Endothelial cell of umbilical vein (primary cell): Measurements from ENCODE around the gene TNRC6C. TPM values are rescaled to one million over a fixed set of nuclear protein-coding genes. Genes with fewer than 3 reads are reported as not detected.
A peak's percentile ranks its signal among the peaks of the same experiment; 100 is the strongest.

Experiments
- BruUV-seq: library from RNA; stranded (reverse); fragments of 400-500 nt; replicated peaks from 2 replicates; lab custom pipeline; 2021; lab: Mats Ljungman, UMichigan
- CTCF ChIA-PET: fragments of 300-600, 350-600 bp; sonication (Branson Sonifier 250); formaldehyde crosslinking; loops from one replicate; lab custom pipeline; 2021; ENCODE audit warnings: antibody characterized with exemption, inconsistent platforms; lab: Charles Lee
- POLR2A ChIA-PET: fragments of 300-600, 350-600 bp; sonication (Branson Sonifier 250); formaldehyde crosslinking; loops from one replicate; lab custom pipeline; 2021; ENCODE audit warnings: antibody characterized with exemption, inconsistent platforms; lab: Charles Lee
- DNase-seq: peaks from one replicate; pipeline ENCODE4 v3.0.0-alpha.2; 2011; ENCODE audit warnings: low read depth, low spot score
- FAIRE-seq: peaks from 2 replicates; lab custom pipeline; 2011; peaks lifted over from hg19 to GRCh38; lab: Jason Lieb, UNC
- H2AFZ ChIP-seq: 2 replicates; pipeline ENCODE4 v1.6.0; 2012; ENCODE audit warnings: low read depth, low read length, control low read depth, inconsistent platforms
- H3K27ac ChIP-seq: 2 replicates; pipeline ENCODE4 v1.5.1; 2011; ENCODE audit warnings: low read depth, mild to moderate bottlenecking, control low read depth, low read length, moderate library complexity; ENCODE audit not compliant: insufficient read depth
- H3K27me3 ChIP-seq, 2 experiments: 2 replicates each; pipeline versions ENCODE4 v1.6.0 to v1.6.1; 2011; ENCODE audit warnings: low read length in 2 of 2, mixed read lengths in 1 of 2; ENCODE audit not compliant: control insufficient read depth in 2 of 2, insufficient read depth in 2 of 2
- H3K36me3 ChIP-seq, 2 experiments: 2 replicates in 1 of 2; 3 replicates in 1 of 2; pipeline ENCODE4 v1.5.1; 2011; ENCODE audit warnings: low read length in 2 of 2, mild to moderate bottlenecking in 1 of 2, moderate library complexity in 1 of 2; ENCODE audit not compliant: control insufficient read depth in 2 of 2, insufficient read depth in 2 of 2; ENCODE audit errors: extremely low read depth in 1 of 2
- H3K4me1 ChIP-seq: 3 replicates; pipeline ENCODE4 v1.5.1; 2011; ENCODE audit warnings: mild to moderate bottlenecking, low read length; ENCODE audit not compliant: control insufficient read depth, insufficient read depth; ENCODE audit errors: extremely low read depth
- H3K4me2 ChIP-seq: 2 replicates; pipeline ENCODE4 v1.6.1; 2011; ENCODE audit warnings: low read length, control low read depth, mixed read lengths; ENCODE audit not compliant: insufficient read depth
- H3K4me3 ChIP-seq, 3 experiments: fragments of 200-600 bp in 1 of 3; sonication (generic), shearing (Covaris generic) in 1 of 3; replicated peaks in 1 of 3; 2 replicates each; pipeline ENCODE4 v1.5.1; 2011 to 2016; ENCODE audit warnings: control low read depth in 3 of 3, low read length in 3 of 3, mild to moderate bottlenecking in 2 of 3, inconsistent platforms in 1 of 3, low read depth in 1 of 3, moderate library complexity in 1 of 3; ENCODE audit not compliant: insufficient read depth in 1 of 3
- H3K79me2 ChIP-seq: 2 replicates; pipeline ENCODE4 v1.6.0; 2012; ENCODE audit warnings: low read length, inconsistent platforms; ENCODE audit not compliant: control insufficient read depth, insufficient read depth
- H3K9ac ChIP-seq: replicated peaks from 2 replicates; pipeline ENCODE3; 2011; ENCODE audit warnings: low read length, control low read depth; ENCODE audit not compliant: insufficient read depth; ENCODE audit errors: extremely low read depth
- H3K9me1 ChIP-seq: replicated peaks from 3 replicates; pipeline ENCODE4 v1.6.0; 2011; ENCODE audit warnings: mild to moderate bottlenecking, low read length; ENCODE audit not compliant: control insufficient read depth, insufficient read depth; ENCODE audit errors: extremely low read depth
- H3K9me3 ChIP-seq: replicated peaks from 2 replicates; pipeline ENCODE4 v1.5.1; 2012; ENCODE audit warnings: low read length, inconsistent platforms; ENCODE audit not compliant: control insufficient read depth, insufficient read depth
- H4K20me1 ChIP-seq: replicated peaks from 2 replicates; pipeline ENCODE3; 2011; ENCODE audit warnings: mild to moderate bottlenecking, low read length; ENCODE audit not compliant: control insufficient read depth, insufficient read depth; ENCODE audit errors: extremely low read depth
- CTCF ChIP-seq, 2 donors: IDR thresholded peaks; 1 replicate in 1 of 2; 2 replicates in 1 of 2; pipeline ENCODE4 v1.5.1; 2011; ENCODE audit warnings: low read length in 2 of 2, mild to moderate bottlenecking in 2 of 2, moderate library complexity in 2 of 2, control low read depth in 1 of 2, inconsistent platforms in 1 of 2, low read depth in 1 of 2; ENCODE audit not compliant: insufficient read depth in 1 of 2; ENCODE audit errors: extremely low read depth in 1 of 2
- EZH2 ChIP-seq: IDR thresholded peaks from 2 replicates; pipeline ENCODE4 v1.6.1; 2012; ENCODE audit warnings: borderline replicate concordance, low read depth, mild to moderate bottlenecking, moderate library complexity, low read length, inconsistent platforms; ENCODE audit not compliant: severe bottlenecking
- FOS ChIP-seq: IDR thresholded peaks from 2 replicates; pipeline ENCODE4 v1.6.1; 2011; ENCODE audit warnings: mild to moderate bottlenecking, low read length, moderate library complexity, borderline replicate concordance; ENCODE audit not compliant: insufficient read depth
- GATA2 ChIP-seq: IDR thresholded peaks from 2 replicates; pipeline ENCODE4 v1.7.0; 2011; ENCODE audit warnings: low read depth, mild to moderate bottlenecking, moderate library complexity, mixed read lengths, low read length; ENCODE audit not compliant: insufficient read length, insufficient read depth
- JUN ChIP-seq: IDR thresholded peaks from 2 replicates; pipeline ENCODE4 v1.6.1; 2011; ENCODE audit warnings: borderline replicate concordance, low read depth; ENCODE audit not compliant: insufficient read length, insufficient read depth
- MAX ChIP-seq: IDR thresholded peaks from 2 replicates; pipeline ENCODE4 v1.6.1; 2011; ENCODE audit not compliant: insufficient read depth, insufficient read length
- MYC ChIP-seq: IDR thresholded peaks from one replicate; pipeline ENCODE4 v1.6.1; 2011; ENCODE audit warnings: mild to moderate bottlenecking, low read depth, low read length
- POLR2A ChIP-seq: IDR thresholded peaks from 2 replicates; pipeline ENCODE4 v1.6.1; 2012; ENCODE audit warnings: low read depth, mild to moderate bottlenecking, control low read depth, low read length
- POLR2AphosphoS5 ChIP-seq: IDR thresholded peaks from 2 replicates; pipeline ENCODE4 v1.6.1; 2012; ENCODE audit warnings: low read depth, mild to moderate bottlenecking, control low read depth, low read length, moderate library complexity; ENCODE audit not compliant: insufficient read depth
- dilution Hi-C: fragments of 300-500 bp; cut with MboI; formaldehyde crosslinking; loops from one replicate; pipeline ENCODE4 v1.15.0; 2019; ENCODE audit warnings: low sequenced_read_pairs; ENCODE audit not compliant: extremely low pct_ligation_motif_present
- intact Hi-C: fragments of 100-400 bp; cut with micrococcal nuclease; formaldehyde crosslinking; loops from one replicate; pipeline ENCODE4 v1.10.0; 2022
- polyA plus RNA-seq, 4 experiments: library from polyadenylated mRNA; depleted of rRNA in 3 of 4; stranded (reverse) in 3 of 4; unstranded in 1 of 4; fragments of >200 nt; gene quantifications; 2 replicates each; pipeline versions ENCODE4 v1.2.1 to v1.2.3, GENCODE V29; 2011 to 2012; ENCODE audit warnings: missing spikeins in 1 of 4
- total RNA-seq: library from RNA; stranded (reverse); gene quantifications from 2 replicates; pipeline ENCODE4 v1.2.3, GENCODE V29; 2021

Gene TNRC6C
- total and polyA plus RNA-seq, 2 donors (not counting 3 experiments of a cell fraction or from before 2014, with no cell fraction given), result 2.1 to 17.5 TPM

- TF ChIP-seq MYC (no peak), POLR2AphosphoS5 (no peak), GATA2 (no peak), POLR2A (no peak), JUN (no peak), EZH2 (no peak), CTCF (IDR thresholded peaks at IDR 0.05; ENCODE audit: extremely low read depth in 1 of 2, insufficient read depth in 1 of 2, low read depth in 1 of 2, low read length in 2 of 2) (no peak), MAX (no peak), FOS (no peak)
- H2AFZ ChIP-seq, result peak overlapping the region; percentile 23
- intact Hi-C loops (loop anchor here (1.0 to 5.0 kb wide), 5 partner anchors 54 to 972 kb away; partner anchors contain the start of genes AFMID and TK1), dilution Hi-C loops (no loop called here)
- peak; percentile 67 for DNase-seq
- peaks cover 18 to 25% of the 10 kb centered on the region in 2 experiments for H3K27me3 ChIP-seq
- H3K36me3 ChIP-seq, result no peaks in the 10 kb centered on the region
- H3K9me3 ChIP-seq, result no peaks in the 10 kb centered on the region
- peak overlapping the region; percentile 63 to 81 (median 67) for H3K4me3 ChIP-seq
- ChIA-PET POLR2A (interaction anchor here (0.6 kb wide), 1 partner anchor 27 kb away, joined by 3 read pairs; no protein-coding TSS in a partner anchor), CTCF (interaction anchor here (0.7 to 1.9 kb wide), 3 partner anchors 11 to 59 kb away, joined by 3 to 9 read pairs (median 5); no protein-coding TSS in a partner anchor)
- H3K27ac ChIP-seq, result no peak overlapping the region
- peaks cover 20% of the 10 kb centered on the region for H3K4me1 ChIP-seq
- peak; percentile 67 for FAIRE-seq
- H3K9me1 ChIP-seq, result no peaks in the 10 kb centered on the region
- H3K79me2 ChIP-seq, result peaks cover 18% of the 10 kb centered on the region
- H3K9ac ChIP-seq, result no peak overlapping the region
- H4K20me1 ChIP-seq, result peaks cover 8% of the 10 kb centered on the region
- peak overlapping the region; percentile 88 for H3K4me2 ChIP-seq
- BruUV-seq, result TSS peak; percentile 21
These were observed 1.5 kb downstream of the TNRC6C start for GRCh38 chr17:77959926-77960521.
